NT2/D1 (cell line): Measurements from ENCODE around the gene ACOT4.

Source experiments
- SUZ12 ChIP-seq: IDR thresholded peaks from 2 replicates; pipeline ENCODE4 v1.6.1; 2011; ENCODE audit not compliant: insufficient read length, insufficient read depth; ENCODE audit errors: extremely low read depth
- YY1 ChIP-seq: IDR thresholded peaks from 2 replicates; pipeline ENCODE4 v1.6.1; 2011; ENCODE audit not compliant: insufficient read length, insufficient read depth
- ZNF274 ChIP-seq: IDR thresholded peaks from 2 replicates; pipeline ENCODE4 v1.6.1; 2011; ENCODE audit warnings: mild to moderate bottlenecking, low read depth, low read length

- TF ChIP-seq ZNF274 (no peak), SUZ12 (no peak), YY1 (no peak)
These were observed 14.6 kb downstream of the ACOT4 start for GRCh38 chr14:73606271-73606670.
